Measurements from ENCODE around the gene TEFM. TPM values are rescaled to one million over a fixed set of nuclear protein-coding genes. Genes with fewer than 3 reads are reported as not detected.
A peak's percentile ranks its signal among the peaks of the same experiment; 100 is the strongest.

TEFM gene, protein sequence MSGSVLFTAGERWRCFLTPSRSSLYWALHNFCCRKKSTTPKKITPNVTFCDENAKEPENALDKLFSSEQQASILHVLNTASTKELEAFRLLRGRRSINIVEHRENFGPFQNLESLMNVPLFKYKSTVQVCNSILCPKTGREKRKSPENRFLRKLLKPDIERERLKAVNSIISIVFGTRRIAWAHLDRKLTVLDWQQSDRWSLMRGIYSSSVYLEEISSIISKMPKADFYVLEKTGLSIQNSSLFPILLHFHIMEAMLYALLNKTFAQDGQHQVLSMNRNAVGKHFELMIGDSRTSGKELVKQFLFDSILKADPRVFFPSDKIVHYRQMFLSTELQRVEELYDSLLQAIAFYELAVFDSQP
- total RNA-seq (2022), result 10.7 and 13.8 TPM in 2 replicates
- percentile 79 among the genes with signal in this experiment for Bru-seq, nascent RNA
- percentile 74 among the genes with signal in this experiment for BruChase-seq, experiment 1, labeled RNA remaining after a 6-hour chase
- BruChase-seq, experiment 2, labeled RNA remaining after a 2-hour chase, result percentile 88 among the genes with signal in this experiment
- long read RNA-seq, transcript TEFM-205 (4 exons, 1,891 nt), result major isoform, 26 of 33 reads
- long read RNA-seq, partial matches to known transcripts, result 1 of 33 reads
- long read RNA-seq, other reads (novel, unspliced or antisense), result 1 of 33 reads

DNA sequence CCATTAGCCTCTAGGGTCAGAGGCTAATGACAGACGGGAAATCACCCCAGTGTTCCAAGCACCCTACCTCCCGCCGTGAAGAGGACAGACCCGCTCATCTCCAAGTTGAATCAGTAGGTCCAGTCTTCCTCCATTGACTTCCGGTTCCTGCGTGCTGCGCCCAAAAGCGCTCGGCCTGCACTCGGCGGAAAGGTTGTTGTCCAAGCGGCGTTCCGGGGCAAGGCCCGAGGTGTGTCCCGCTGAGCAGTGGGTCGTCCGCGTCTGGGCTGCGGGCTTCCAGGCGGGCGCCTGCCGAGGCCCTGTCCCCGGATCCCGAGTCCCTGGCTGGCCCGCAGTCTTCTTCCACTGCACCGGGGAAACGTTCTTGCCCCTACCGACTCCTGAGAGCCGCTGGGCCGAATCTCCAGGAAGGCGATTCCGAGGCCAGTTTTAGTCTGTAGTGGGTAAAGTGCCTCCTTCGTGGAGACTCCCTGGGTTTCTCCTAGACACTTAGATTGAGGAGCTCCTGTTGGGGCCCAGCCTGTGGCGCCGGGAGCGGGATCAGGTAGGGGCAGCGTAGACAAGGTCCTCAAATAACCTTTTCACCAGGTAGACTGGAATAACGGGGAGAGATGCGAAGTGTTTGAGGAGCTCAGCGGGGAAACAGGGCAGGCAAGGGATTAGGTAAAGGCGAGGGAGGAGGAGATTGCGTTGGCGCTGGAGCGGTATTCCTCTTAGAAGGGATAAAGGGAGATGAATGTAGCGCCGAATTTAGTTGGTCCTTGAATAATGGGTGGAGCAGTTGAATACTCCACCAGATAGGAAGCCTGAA, at the start of gene TEFM:
Gene TEFM (minus strand): TSS at position 138 of the 811 bp plus-strand sequence. CDS start 40 bp downstream, at position 98.
- ChIA-PET POLR2A (interaction anchor here (0.5 to 4.9 kb wide), 19 partner anchors 9 to 897 kb away, joined by 3 to 94 read pairs (median 4); partner anchors contain the start of genes ATAD5 and RNF135), CTCF (interaction anchor here (0.9 to 1.0 kb wide), 2 partner anchors 72 to 309 kb away, joined by 3 read pairs; no protein-coding TSS in a partner anchor)
- TF ChIP-seq, protein P1, sequence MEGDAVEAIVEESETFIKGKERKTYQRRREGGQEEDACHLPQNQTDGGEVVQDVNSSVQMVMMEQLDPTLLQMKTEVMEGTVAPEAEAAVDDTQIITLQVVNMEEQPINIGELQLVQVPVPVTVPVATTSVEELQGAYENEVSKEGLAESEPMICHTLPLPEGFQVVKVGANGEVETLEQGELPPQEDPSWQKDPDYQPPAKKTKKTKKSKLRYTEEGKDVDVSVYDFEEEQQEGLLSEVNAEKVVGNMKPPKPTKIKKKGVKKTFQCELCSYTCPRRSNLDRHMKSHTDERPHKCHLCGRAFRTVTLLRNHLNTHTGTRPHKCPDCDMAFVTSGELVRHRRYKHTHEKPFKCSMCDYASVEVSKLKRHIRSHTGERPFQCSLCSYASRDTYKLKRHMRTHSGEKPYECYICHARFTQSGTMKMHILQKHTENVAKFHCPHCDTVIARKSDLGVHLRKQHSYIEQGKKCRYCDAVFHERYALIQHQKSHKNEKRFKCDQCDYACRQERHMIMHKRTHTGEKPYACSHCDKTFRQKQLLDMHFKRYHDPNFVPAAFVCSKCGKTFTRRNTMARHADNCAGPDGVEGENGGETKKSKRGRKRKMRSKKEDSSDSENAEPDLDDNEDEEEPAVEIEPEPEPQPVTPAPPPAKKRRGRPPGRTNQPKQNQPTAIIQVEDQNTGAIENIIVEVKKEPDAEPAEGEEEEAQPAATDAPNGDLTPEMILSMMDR (IDR thresholded peaks at IDR 0.05; ENCODE audit: unreplicated experiment), result no peak
- no peaks in the 10 kb centered on the region for H3K27me3 Mint-ChIP-seq (ENCODE audit: insufficient read depth, unreplicated experiment)
- intact Hi-C loops (cut with micrococcal nuclease), result loop anchor here (1.0 to 2.0 kb wide), 3 partner anchors 65 to 310 kb away; partner anchors contain the start of gene RNF135
- peak within 1 kb of the TSS; percentile 98 for H3K27ac Mint-ChIP-seq (ENCODE audit: low read depth, unreplicated experiment)
- BruUV-seq (replicated peaks), result TSS peak; percentile 71
- peaks cover 35% of the 10 kb centered on the region for H3K36me3 Mint-ChIP-seq (ENCODE audit: insufficient read depth, unreplicated experiment)
- peak; percentile 90 for DNase-seq (ENCODE audit: unreplicated experiment)
- H3K4me3 Mint-ChIP-seq (ENCODE audit: unreplicated experiment), result peak within 1 kb of the TSS; percentile 95
- peaks cover 19% of the 10 kb centered on the region for H3K4me1 Mint-ChIP-seq (ENCODE audit: insufficient read depth, unreplicated experiment)
- no peaks in the 10 kb centered on the region for H3K9me3 Mint-ChIP-seq (ENCODE audit: unreplicated experiment)

DNA sequence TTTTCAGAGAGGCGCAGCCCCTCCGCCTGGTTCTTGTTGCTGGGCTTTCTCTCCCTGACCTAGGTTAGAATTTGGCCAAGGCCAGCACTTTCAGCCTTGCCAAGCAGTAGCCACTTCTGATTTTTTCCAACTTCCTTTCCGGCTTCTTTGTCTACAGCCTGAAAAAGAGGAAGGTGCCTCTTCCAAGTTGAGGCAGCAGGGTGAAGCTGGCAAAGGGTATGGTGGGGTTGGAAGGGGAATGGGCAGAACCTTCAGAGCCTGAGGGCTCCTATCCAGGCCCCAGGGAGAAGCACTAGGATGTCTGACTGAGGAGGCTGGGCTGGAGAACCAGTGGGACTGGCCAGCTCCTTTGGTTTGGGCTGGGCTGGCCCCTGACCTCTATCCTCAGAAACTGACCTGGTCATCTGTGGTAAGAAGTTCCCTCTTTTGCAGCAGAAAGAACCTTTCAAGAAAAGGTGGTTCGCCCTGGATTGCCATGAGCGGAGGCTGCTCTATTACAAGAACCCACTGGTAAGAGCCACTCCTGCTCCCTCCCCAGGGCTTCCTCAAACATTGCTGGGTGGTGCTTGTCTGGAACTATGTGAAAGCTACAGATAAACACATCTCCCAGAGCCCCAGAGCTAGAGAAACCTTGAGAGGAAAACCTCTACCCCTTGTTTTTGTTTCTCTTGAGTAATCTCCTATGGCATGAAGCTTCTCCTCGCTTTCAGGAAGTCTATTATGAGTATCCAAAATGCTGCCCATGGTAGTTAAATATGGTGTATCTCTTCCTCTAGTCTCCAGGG, 48.2 kb upstream of the TEFM start:
- CTCF ChIA-PET, result no interaction called here
- intact Hi-C loops (cut with micrococcal nuclease), result no loop called here

DNA sequence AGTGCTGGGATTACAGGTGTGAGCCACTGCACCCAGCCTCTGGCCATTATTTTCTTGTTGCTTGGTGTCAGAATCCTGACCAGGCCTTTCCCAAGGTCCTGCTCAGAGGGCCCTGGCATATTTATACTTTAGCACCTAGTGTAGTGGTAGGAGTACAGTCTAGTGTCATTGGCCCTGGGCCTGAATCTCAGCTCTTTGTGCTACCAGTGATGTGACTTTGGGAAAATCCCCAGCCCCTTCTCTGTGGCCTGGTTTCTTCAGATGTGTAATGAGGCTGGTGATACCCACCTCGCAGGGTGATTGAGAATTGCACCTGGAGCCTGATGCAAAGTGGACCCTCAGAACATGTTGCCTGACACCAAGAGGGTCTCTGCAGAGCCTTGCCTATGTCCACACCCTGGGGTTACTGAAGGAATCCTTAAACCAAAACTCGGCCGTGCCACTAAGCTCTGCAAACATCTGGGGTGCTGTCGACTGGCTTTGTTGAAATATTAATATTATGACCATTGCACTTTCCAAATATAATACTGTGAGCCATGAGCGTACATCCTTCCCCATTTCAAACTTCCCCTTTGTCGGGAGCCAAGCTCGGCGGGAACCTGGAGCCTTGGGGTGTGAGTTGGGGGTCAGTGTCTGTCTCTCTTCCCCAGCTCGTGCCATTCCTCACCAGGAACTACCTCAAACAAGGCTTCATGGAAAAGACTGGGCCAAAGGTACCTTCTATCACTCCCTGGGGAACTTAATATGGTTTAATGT, 46.8 kb upstream of the TEFM start:
- CTCF ChIA-PET, result interaction anchor here (0.6 to 0.7 kb wide), 3 partner anchors 25 to 409 kb away, joined by 3 to 4 read pairs (median 3); no protein-coding TSS in a partner anchor
- Mint-ChIP-seq H3K27me3 (ENCODE audit: insufficient read depth, unreplicated experiment) (no peaks in the 10 kb centered on the region), H3K4me3 (ENCODE audit: unreplicated experiment) (no peak overlapping the region), H3K9me3 (ENCODE audit: unreplicated experiment) (no peaks in the 10 kb centered on the region), H3K36me3 (ENCODE audit: insufficient read depth, unreplicated experiment) (no peaks in the 10 kb centered on the region), H3K4me1 (ENCODE audit: insufficient read depth, unreplicated experiment) (no peaks in the 10 kb centered on the region), H3K27ac (ENCODE audit: low read depth, unreplicated experiment) (no peak overlapping the region)
- no peak for DNase-seq (ENCODE audit: unreplicated experiment)
- no TSS peak for BruUV-seq (replicated peaks)
- intact Hi-C loops (cut with micrococcal nuclease), result no loop called here
- POLR2A ChIA-PET, result interaction anchor here (0.6 to 0.9 kb wide), 2 partner anchors 18 to 459 kb away, joined by 3 read pairs; partner anchors contain the start of gene RNF135
- TF ChIP-seq, protein P1 (IDR thresholded peaks at IDR 0.05; ENCODE audit: unreplicated experiment), result no peak

More for the DNA sequence above, 48.2 kb upstream of the TEFM start:
- Mint-ChIP-seq H3K4me3 (ENCODE audit: unreplicated experiment) (no peak overlapping the region), H3K9me3 (ENCODE audit: unreplicated experiment) (no peaks in the 10 kb centered on the region), H3K27ac (ENCODE audit: low read depth, unreplicated experiment) (no peak overlapping the region), H3K4me1 (ENCODE audit: insufficient read depth, unreplicated experiment) (no peaks in the 10 kb centered on the region), H3K36me3 (ENCODE audit: insufficient read depth, unreplicated experiment) (no peaks in the 10 kb centered on the region), H3K27me3 (ENCODE audit: insufficient read depth, unreplicated experiment) (peaks cover 8% of the 10 kb centered on the region)
- no peak for DNase-seq (ENCODE audit: unreplicated experiment)
- no TSS peak for BruUV-seq (replicated peaks)
- TF ChIP-seq, protein P1 (IDR thresholded peaks at IDR 0.05; ENCODE audit: unreplicated experiment), result no peak
- POLR2A ChIA-PET, result interaction anchor here (0.6 kb wide), 2 partner anchors 11 to 520 kb away, joined by 3 read pairs; no protein-coding TSS in a partner anchor

All from MCF 10A (cell line).